GM06990 (cell line): ENCODE measurements around the gene GPR137.
"Not testable (repeated sequence)": the region's sequence is repeated elsewhere in the genome, so short reads cannot be mapped to it uniquely, and the experiment has no call there.

Source experiments
- DNase-seq: peaks from one replicate; pipeline ENCODE4 v3.0.0-alpha.2; 2011; ENCODE audit not compliant: insufficient read length; ENCODE audit errors: extremely low read depth
- H3K27me3 ChIP-seq: replicated peaks from 2 replicates; pipeline ENCODE4 v1.6.0; 2011; ENCODE audit warnings: low read length; ENCODE audit not compliant: control insufficient read depth, insufficient read depth
- H3K36me3 ChIP-seq: 2 replicates; pipeline ENCODE4 v1.5.1; 2011; ENCODE audit warnings: low read length; ENCODE audit not compliant: control insufficient read depth, insufficient read depth
- H3K4me3 ChIP-seq: replicated peaks from 2 replicates; pipeline ENCODE4 v1.5.1; 2011; ENCODE audit warnings: low read depth, mild to moderate bottlenecking, control low read depth, low read length
- TF ChIP-seq, protein P1 (sequence below): IDR thresholded peaks from 2 replicates; pipeline ENCODE4 v1.5.1; 2011; ENCODE audit warnings: low read length, control low read depth, mild to moderate bottlenecking, inconsistent platforms; ENCODE audit not compliant: insufficient read depth, poor library complexity, severe bottlenecking

GPR137 gene

GRCh38 chr11:64322925-64323260, 37.2 kb downstream of the GPR137 start:
- no peak for DNase-seq
- no peaks in the 10 kb centered on the region for H3K27me3 ChIP-seq
- TF ChIP-seq, protein P1, sequence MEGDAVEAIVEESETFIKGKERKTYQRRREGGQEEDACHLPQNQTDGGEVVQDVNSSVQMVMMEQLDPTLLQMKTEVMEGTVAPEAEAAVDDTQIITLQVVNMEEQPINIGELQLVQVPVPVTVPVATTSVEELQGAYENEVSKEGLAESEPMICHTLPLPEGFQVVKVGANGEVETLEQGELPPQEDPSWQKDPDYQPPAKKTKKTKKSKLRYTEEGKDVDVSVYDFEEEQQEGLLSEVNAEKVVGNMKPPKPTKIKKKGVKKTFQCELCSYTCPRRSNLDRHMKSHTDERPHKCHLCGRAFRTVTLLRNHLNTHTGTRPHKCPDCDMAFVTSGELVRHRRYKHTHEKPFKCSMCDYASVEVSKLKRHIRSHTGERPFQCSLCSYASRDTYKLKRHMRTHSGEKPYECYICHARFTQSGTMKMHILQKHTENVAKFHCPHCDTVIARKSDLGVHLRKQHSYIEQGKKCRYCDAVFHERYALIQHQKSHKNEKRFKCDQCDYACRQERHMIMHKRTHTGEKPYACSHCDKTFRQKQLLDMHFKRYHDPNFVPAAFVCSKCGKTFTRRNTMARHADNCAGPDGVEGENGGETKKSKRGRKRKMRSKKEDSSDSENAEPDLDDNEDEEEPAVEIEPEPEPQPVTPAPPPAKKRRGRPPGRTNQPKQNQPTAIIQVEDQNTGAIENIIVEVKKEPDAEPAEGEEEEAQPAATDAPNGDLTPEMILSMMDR, result no peak
- peaks cover 19% of the 10 kb centered on the region for H3K36me3 ChIP-seq
- no peak overlapping the region for H3K4me3 ChIP-seq

DNA sequence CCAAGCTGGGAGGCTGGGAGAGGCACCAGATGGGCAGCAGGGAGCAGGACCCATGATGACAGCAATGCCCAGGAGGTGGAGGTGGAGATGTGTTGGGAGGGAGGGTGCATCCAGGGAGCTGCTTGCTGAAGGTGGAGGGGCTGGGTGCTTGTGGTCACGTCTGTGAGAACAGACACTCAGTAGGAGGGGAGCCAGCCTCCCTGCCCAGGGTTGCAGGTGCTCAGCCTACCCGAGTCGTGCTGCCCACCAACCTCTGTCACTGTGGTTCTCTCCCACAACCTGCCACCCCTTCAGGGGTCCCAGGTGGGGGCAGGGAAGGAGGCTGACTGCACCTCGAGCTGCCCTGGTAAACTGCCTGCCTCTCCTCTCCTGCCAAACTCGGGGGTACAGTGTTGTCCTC, 37.7 kb downstream of the GPR137 start:
- no peaks in the 10 kb centered on the region for H3K27me3 ChIP-seq
- no peak overlapping the region for H3K4me3 ChIP-seq
- peaks cover 19% of the 10 kb centered on the region for H3K36me3 ChIP-seq
- TF ChIP-seq, protein P1, result no peak
- no peak for DNase-seq

DNA sequence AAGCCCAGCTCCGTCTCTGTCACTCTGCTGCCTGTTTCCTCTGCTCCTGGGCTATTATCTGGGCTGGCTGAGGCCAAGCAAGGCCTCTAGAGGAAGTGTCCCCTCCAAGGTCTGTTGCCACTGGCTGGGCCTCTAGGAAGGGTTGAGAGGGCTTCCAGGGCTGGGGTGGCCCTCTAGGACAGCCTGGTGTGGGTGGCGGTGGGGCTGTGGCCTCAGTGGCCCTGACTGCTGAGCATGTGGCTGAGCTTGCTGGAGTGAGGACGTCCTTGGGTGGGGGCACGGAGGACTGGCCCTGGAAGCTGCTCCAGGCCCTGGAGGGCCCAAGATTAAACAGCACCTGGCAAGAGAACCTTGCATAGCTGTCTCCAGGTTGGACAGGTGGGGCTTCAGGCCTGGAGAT, 38.3 kb downstream of the GPR137 start:
- H3K36me3 ChIP-seq, result peaks cover 19% of the 10 kb centered on the region
- not testable (repeated sequence) for H3K27me3 ChIP-seq, H3K4me3 ChIP-seq, DNase-seq

DNA sequence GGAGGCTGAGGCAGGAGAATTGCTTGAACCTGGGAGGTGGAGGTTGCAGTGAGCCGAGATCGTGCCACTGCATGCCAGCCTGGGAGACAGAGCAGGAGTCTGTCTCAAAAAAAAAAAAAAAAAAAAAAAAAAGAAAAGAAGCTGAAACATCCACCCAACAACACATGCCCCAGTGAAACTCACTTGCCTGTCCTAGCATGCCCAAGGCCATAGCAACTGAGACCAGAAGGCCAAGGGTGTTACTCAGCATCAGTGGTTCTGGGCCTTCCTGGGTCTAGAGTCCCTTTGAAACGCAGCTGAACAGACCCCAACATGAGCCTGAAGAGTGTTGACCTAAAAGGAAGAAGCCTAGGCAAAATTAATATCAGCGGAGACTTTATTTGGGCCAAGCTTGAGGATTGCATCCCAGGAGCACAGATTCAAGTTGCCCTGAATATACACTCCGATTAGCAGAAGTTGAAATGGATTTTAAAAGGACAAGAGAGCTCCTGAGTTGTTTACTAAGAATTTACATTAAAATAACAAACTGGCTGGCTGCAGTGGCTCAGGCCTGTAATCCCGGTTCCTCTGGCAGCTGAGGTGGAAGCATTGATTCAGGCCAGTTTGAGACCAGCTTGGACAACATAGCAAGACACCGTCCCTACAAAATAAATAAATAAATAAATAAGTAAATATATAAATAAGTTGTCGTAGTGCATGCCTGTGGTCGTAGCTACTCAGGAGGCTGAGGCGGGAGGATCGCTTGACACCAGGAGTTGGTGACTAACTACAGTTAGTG, 39.2 kb downstream of the GPR137 start:
- Histone ChIP-seq H3K27me3 (no peaks in the 10 kb centered on the region), H3K4me3 (no peak overlapping the region), H3K36me3 (peaks cover 19% of the 10 kb centered on the region)
- TF ChIP-seq, protein P1, result no peak
- no peak for DNase-seq

DNA sequence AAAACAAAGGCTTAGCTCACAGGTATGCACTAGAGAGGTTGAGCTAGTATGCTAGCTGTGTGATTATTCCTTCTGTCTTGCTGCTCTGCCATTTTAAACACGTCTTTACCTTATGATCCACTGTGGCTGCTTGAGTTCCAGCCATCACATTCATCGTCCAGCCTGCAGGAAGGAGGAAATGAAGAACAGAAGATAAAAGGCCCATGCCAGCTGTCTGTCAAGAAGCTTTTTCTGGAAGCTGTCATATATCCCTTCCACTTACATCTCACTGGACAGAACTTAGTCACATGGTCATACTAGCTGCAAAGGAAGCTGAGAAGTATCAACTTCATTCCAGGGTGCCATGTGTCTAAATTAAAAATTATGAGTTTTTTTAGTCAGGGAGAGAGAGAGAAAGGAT, 41.7 kb downstream of the GPR137 start:
- peaks cover 7% of the 10 kb centered on the region for H3K36me3 ChIP-seq
- DNase-seq, result no peak
- no peak overlapping the region for H3K4me3 ChIP-seq
- no peaks in the 10 kb centered on the region for H3K27me3 ChIP-seq
- TF ChIP-seq, protein P1, result no peak

DNA sequence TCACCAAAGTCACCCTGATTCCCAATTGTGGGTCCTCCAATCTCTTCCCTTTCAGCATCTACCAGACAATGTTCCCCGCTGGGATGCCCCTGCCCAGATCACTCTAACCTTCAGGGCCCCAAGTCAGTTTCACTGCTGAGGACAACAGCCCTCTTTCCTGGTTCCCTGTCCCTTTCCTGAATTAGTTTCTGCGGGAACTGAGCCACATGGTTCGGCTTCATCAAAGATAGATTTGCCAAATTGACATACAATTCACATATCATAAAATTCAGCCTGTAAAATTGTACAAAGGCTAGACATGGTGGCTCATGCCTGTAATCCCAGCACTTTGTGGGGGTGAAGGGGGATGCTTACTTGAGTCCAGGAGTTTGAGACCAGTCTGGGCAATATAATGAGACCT, 42.3 kb downstream of the GPR137 start:
- DNase-seq, result no peak
- no peak overlapping the region for H3K4me3 ChIP-seq
- no peaks in the 10 kb centered on the region for H3K27me3 ChIP-seq
- H3K36me3 ChIP-seq, result peaks cover 3% of the 10 kb centered on the region
- TF ChIP-seq, protein P1, result no peak
